Endothelial cell of umbilical vein (primary cell): ENCODE measurements around the gene PILRB. TPM values are rescaled to one million over a fixed set of nuclear protein-coding genes. Genes with fewer than 3 reads are reported as not detected.
"Not testable (repeated sequence)": the region's sequence is repeated elsewhere in the genome, so short reads cannot be mapped to it uniquely, and the experiment has no call there.

ENCODE experiments used
- BruUV-seq: library from RNA; stranded (reverse); fragments of 400-500 nt; replicated peaks from 2 replicates; lab custom pipeline; 2021; lab: Mats Ljungman, UMichigan
- CTCF ChIA-PET: fragments of 300-600, 350-600 bp; sonication (Branson Sonifier 250); formaldehyde crosslinking; loops from one replicate; lab custom pipeline; 2021; ENCODE audit warnings: antibody characterized with exemption, inconsistent platforms; lab: Charles Lee
- POLR2A ChIA-PET: fragments of 300-600, 350-600 bp; sonication (Branson Sonifier 250); formaldehyde crosslinking; loops from one replicate; lab custom pipeline; 2021; ENCODE audit warnings: antibody characterized with exemption, inconsistent platforms; lab: Charles Lee
- DNase-seq: peaks from one replicate; pipeline ENCODE4 v3.0.0-alpha.2; 2011; ENCODE audit warnings: low read depth, low spot score
- FAIRE-seq: peaks from 2 replicates; lab custom pipeline; 2011; peaks lifted over from hg19 to GRCh38; lab: Jason Lieb, UNC
- H2AFZ ChIP-seq: 2 replicates; pipeline ENCODE4 v1.6.0; 2012; ENCODE audit warnings: low read depth, low read length, control low read depth, inconsistent platforms
- H3K27ac ChIP-seq: 2 replicates; pipeline ENCODE4 v1.5.1; 2011; ENCODE audit warnings: low read depth, mild to moderate bottlenecking, control low read depth, low read length, moderate library complexity; ENCODE audit not compliant: insufficient read depth
- H3K27me3 ChIP-seq, 2 experiments: 2 replicates each; pipeline versions ENCODE4 v1.6.0 to v1.6.1; 2011; ENCODE audit warnings: low read length in 2 of 2, mixed read lengths in 1 of 2; ENCODE audit not compliant: control insufficient read depth in 2 of 2, insufficient read depth in 2 of 2
- H3K36me3 ChIP-seq, 2 experiments: 2 replicates in 1 of 2; 3 replicates in 1 of 2; pipeline ENCODE4 v1.5.1; 2011; ENCODE audit warnings: low read length in 2 of 2, mild to moderate bottlenecking in 1 of 2, moderate library complexity in 1 of 2; ENCODE audit not compliant: control insufficient read depth in 2 of 2, insufficient read depth in 2 of 2; ENCODE audit errors: extremely low read depth in 1 of 2
- H3K4me1 ChIP-seq: 3 replicates; pipeline ENCODE4 v1.5.1; 2011; ENCODE audit warnings: mild to moderate bottlenecking, low read length; ENCODE audit not compliant: control insufficient read depth, insufficient read depth; ENCODE audit errors: extremely low read depth
- H3K4me2 ChIP-seq: 2 replicates; pipeline ENCODE4 v1.6.1; 2011; ENCODE audit warnings: low read length, control low read depth, mixed read lengths; ENCODE audit not compliant: insufficient read depth
- H3K4me3 ChIP-seq, 3 experiments: fragments of 200-600 bp in 1 of 3; sonication (generic), shearing (Covaris generic) in 1 of 3; replicated peaks in 1 of 3; 2 replicates each; pipeline ENCODE4 v1.5.1; 2011 to 2016; ENCODE audit warnings: control low read depth in 3 of 3, low read length in 3 of 3, mild to moderate bottlenecking in 2 of 3, inconsistent platforms in 1 of 3, low read depth in 1 of 3, moderate library complexity in 1 of 3; ENCODE audit not compliant: insufficient read depth in 1 of 3
- H3K79me2 ChIP-seq: 2 replicates; pipeline ENCODE4 v1.6.0; 2012; ENCODE audit warnings: low read length, inconsistent platforms; ENCODE audit not compliant: control insufficient read depth, insufficient read depth
- H3K9ac ChIP-seq: replicated peaks from 2 replicates; pipeline ENCODE3; 2011; ENCODE audit warnings: low read length, control low read depth; ENCODE audit not compliant: insufficient read depth; ENCODE audit errors: extremely low read depth
- H3K9me1 ChIP-seq: replicated peaks from 3 replicates; pipeline ENCODE4 v1.6.0; 2011; ENCODE audit warnings: mild to moderate bottlenecking, low read length; ENCODE audit not compliant: control insufficient read depth, insufficient read depth; ENCODE audit errors: extremely low read depth
- H3K9me3 ChIP-seq: replicated peaks from 2 replicates; pipeline ENCODE4 v1.5.1; 2012; ENCODE audit warnings: low read length, inconsistent platforms; ENCODE audit not compliant: control insufficient read depth, insufficient read depth
- H4K20me1 ChIP-seq: replicated peaks from 2 replicates; pipeline ENCODE3; 2011; ENCODE audit warnings: mild to moderate bottlenecking, low read length; ENCODE audit not compliant: control insufficient read depth, insufficient read depth; ENCODE audit errors: extremely low read depth
- dilution Hi-C: fragments of 300-500 bp; cut with MboI; formaldehyde crosslinking; loops from one replicate; pipeline ENCODE4 v1.15.0; 2019; ENCODE audit warnings: low sequenced_read_pairs; ENCODE audit not compliant: extremely low pct_ligation_motif_present
- intact Hi-C: fragments of 100-400 bp; cut with micrococcal nuclease; formaldehyde crosslinking; loops from one replicate; pipeline ENCODE4 v1.10.0; 2022
- polyA plus RNA-seq, 4 experiments: library from polyadenylated mRNA; depleted of rRNA in 3 of 4; stranded (reverse) in 3 of 4; unstranded in 1 of 4; fragments of >200 nt; gene quantifications; 2 replicates each; pipeline versions ENCODE4 v1.2.1 to v1.2.3, GENCODE V29; 2011 to 2012; ENCODE audit warnings: missing spikeins in 1 of 4
- total RNA-seq: library from RNA; stranded (reverse); gene quantifications from 2 replicates; pipeline ENCODE4 v1.2.3, GENCODE V29; 2021

PILRB gene
- total and polyA plus RNA-seq, 2 donors (not counting 3 experiments of a cell fraction or from before 2014, with no cell fraction given), result 42.5 to 45.2 TPM

DNA sequence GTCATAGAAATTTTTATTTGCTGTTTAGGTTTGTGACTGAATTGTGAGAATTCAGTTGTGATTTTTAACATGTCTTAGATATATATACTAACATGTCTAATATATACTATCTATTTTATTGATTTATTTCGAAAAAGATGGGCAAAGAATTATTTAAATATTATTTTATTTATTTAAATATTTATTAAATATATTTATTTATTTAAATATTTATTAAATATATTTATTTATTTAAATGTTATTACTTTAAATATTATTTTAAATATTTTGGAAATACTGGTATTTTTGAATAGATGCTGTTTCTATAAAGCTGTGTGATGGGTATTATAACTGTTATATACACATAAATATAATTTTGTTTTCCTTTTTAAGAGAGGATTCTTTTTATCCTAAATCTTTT is 36.3 kb upstream of the PILRB start:
- POLR2A ChIA-PET, H3K9ac ChIP-seq, FAIRE-seq: not testable (repeated sequence)

DNA sequence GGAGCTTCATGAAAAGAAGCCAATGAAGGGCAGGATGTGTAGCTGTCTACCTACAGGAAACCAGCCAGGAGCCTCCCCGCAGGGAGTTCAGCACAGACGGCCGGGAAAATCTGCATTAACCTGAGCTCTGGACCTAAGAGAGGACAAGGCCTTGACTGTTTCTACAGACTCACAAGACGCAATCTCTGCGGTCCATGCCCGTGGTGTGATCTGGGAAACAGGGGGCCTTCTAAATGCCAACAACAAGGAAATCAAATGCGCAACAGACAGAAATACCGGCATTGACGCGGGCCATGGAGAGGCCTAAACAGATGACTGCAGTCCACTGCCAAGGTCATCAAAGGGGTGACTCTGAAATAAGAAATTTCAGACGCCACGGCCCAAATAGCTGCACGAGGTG is 33.7 kb upstream of the PILRB start:
- H3K27me3 ChIP-seq, H3K36me3 ChIP-seq, DNase-seq, H2AFZ ChIP-seq, dilution Hi-C loops, H3K9me3 ChIP-seq, BruUV-seq, H3K9me1 ChIP-seq, CTCF ChIA-PET, H3K79me2 ChIP-seq, H4K20me1 ChIP-seq, POLR2A ChIA-PET, H3K4me1 ChIP-seq, intact Hi-C loops, H3K4me3 ChIP-seq, H3K9ac ChIP-seq, H3K27ac ChIP-seq, H3K4me2 ChIP-seq, FAIRE-seq: not testable (repeated sequence)

More for the DNA sequence above, 36.3 kb upstream of the PILRB start:
- intact Hi-C loops, H2AFZ ChIP-seq, H3K4me1 ChIP-seq, H3K4me3 ChIP-seq, H4K20me1 ChIP-seq, DNase-seq, dilution Hi-C loops, H3K27me3 ChIP-seq, CTCF ChIA-PET, H3K27ac ChIP-seq, H3K36me3 ChIP-seq, H3K9me3 ChIP-seq, H3K4me2 ChIP-seq, BruUV-seq, H3K79me2 ChIP-seq, H3K9me1 ChIP-seq: not testable (repeated sequence)

DNA sequence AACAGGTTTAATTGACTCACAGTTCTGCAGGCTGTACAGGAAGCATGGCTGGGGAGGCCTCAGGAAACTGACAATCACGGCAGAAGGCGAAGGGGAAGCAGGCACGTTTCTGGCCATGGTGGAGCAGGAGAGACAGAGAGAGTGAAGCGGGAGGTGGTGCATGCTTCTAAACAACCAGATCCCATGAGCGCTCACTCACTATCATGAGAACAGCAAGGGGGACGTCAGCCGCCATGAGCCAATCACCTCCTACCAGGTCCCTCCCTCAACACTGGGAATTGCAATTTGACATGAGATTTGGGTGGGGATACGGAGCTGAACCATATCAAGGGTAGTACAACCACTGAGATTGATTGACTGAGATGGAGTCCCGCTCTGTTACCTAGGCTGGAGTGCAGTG is 32.2 kb upstream of the PILRB start:
- H3K27me3 ChIP-seq, BruUV-seq, H3K9ac ChIP-seq, H3K4me2 ChIP-seq, H3K79me2 ChIP-seq, H3K36me3 ChIP-seq, H2AFZ ChIP-seq, H3K4me1 ChIP-seq, H3K9me1 ChIP-seq, H4K20me1 ChIP-seq, H3K4me3 ChIP-seq, CTCF ChIA-PET, intact Hi-C loops, POLR2A ChIA-PET, H3K9me3 ChIP-seq, dilution Hi-C loops: not testable (repeated sequence)
- FAIRE-seq (peak; percentile 26), DNase-seq (peak; percentile 61)
- H3K27ac ChIP-seq, result peak overlapping the region; percentile 41

DNA sequence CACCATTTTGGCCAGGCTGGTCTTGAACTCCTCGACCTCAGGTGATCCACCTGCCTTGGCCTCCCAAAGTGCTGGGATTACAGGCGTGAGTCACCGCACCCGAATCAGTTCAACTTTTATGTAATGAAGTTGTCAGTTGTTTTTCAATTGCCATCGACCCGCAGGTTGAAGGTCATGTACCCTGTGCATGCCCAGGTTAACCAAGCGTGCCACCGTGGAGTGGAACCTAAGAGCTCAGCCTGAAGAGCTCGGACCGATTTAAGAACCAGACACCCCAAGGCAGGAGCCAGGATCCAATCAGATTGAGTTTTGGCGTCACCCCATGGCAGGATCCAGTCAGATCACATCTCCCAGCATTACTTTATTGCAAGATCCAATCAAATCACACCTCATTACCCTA is 31.0 kb upstream of the PILRB start:
- H3K4me2 ChIP-seq, H3K9me3 ChIP-seq, H3K4me3 ChIP-seq, H3K9ac ChIP-seq, H2AFZ ChIP-seq, H3K79me2 ChIP-seq, H4K20me1 ChIP-seq, H3K4me1 ChIP-seq, dilution Hi-C loops, intact Hi-C loops, H3K27me3 ChIP-seq, DNase-seq, FAIRE-seq, H3K27ac ChIP-seq, H3K36me3 ChIP-seq, POLR2A ChIA-PET, H3K9me1 ChIP-seq, CTCF ChIA-PET, BruUV-seq: not testable (repeated sequence)
